GM19467 (cell line): ENCODE measurements around the gene PTRHD1.

Experiments used
- ATAC-seq: cut with Tn5 transposase; IDR thresholded peaks from one replicate; pipeline ENCODE4 v1.9.1; 2021; ENCODE audit warnings: mild to moderate bottlenecking, moderate library complexity; ENCODE audit not compliant: unreplicated experiment

The PTRHD1 gene

GRCh38 chr2:24830786-24831185 is 37.6 kb upstream of the PTRHD1 start:
- no peak for ATAC-seq

DNA sequence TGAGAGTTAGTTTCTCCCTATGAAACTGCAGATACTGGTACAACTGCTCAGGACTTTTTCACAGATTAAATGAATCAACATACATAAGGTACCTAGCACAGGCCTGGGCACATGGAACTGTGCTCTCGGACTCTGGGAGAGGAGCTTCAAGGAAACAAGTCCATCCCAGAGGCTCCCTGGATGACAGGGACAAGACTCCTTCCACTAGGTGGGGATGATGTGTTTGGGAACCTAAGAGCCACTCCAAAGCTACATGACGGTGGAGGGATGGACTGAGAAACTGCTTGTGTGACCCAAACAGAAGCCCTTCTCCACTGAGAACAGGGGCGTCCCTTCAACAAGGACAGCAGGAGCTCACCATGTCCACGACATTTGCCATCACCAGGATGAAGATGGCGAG is 37.2 kb upstream of the PTRHD1 start:
- ATAC-seq: no peak

DNA sequence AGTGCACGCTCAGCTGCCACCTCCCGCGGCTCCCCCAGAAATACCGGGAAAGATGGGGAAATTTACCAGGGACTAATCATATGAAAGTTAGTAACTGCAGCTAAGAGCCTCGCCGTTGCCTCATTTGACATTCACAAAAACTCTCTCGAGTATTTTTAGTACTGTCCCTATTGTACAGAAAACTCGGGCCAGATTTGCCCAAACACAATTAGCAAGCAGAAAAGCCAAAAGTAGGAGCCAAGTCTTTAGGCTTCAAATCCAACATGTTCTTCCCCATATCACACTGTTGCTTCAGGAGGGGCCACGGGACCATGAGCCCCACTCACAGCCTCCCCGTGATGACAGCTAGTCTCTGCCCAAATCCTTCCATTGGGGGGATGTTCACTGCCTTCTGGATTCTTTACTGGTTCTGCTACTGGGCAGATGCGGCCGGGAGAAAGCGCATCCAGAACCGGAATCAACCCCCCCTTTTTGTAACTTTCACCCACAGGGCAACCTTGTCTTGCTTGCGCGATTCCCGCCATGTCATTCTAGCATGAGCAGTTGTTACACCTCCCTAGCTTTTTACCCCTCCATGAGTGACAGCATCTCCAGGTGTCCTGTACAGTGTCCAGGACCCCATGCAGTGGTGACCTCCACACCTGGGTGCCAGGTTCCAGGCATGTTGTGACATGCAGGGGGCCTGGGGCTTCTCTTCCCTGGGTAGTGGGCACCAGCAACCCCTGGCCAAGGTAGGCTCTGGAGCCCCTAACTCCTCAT is 35.2 kb upstream of the PTRHD1 start:
- no peak for ATAC-seq

DNA sequence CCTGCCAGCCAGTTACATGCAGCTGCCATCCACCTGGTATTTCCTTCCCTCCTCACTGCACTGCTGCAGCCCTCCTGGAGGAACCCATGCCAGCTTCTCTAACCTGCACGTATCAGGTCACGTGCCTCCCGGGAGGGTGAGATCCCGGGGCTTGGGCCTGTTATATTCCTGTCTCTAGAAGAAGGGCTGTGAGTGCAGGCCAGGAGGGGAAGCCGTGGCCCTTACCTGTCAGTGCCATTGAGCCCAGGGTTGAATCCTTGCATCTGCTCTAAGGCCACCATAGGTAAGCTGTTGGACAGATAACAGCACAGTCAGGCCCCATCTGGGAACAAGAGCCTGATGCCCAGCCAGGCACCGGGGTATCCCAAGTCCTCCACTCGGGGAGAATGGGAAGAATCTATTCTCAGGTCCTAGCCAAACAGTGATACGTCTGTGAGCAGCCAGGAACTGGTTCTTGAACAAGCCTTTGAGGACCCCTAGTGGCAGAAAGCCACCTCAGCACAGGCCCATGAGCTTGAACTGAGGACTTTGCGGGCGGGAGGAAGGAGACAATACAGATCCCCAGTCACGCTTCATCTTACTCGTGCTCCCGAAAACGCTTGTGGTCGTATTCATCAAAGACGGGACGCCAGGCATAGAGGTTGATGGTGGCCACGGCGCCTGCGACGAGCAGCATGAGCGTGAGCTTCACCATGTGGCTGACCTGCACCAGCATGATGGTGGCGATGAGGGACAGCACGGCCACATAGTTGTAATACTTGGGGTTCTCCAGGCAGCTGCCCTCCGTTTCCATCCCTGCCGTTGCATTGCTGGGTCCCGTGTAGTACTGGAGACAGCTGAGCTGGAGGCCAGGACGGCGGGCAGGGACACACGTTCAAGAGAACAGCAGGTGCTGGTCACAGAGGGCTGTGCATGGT is 34.4 kb upstream of the PTRHD1 start:
- ATAC-seq: peak; percentile 66

- ATAC-seq: no peak
Measured at GRCh38 chr2:24826773-24827145, 33.6 kb upstream of the PTRHD1 start.

DNA sequence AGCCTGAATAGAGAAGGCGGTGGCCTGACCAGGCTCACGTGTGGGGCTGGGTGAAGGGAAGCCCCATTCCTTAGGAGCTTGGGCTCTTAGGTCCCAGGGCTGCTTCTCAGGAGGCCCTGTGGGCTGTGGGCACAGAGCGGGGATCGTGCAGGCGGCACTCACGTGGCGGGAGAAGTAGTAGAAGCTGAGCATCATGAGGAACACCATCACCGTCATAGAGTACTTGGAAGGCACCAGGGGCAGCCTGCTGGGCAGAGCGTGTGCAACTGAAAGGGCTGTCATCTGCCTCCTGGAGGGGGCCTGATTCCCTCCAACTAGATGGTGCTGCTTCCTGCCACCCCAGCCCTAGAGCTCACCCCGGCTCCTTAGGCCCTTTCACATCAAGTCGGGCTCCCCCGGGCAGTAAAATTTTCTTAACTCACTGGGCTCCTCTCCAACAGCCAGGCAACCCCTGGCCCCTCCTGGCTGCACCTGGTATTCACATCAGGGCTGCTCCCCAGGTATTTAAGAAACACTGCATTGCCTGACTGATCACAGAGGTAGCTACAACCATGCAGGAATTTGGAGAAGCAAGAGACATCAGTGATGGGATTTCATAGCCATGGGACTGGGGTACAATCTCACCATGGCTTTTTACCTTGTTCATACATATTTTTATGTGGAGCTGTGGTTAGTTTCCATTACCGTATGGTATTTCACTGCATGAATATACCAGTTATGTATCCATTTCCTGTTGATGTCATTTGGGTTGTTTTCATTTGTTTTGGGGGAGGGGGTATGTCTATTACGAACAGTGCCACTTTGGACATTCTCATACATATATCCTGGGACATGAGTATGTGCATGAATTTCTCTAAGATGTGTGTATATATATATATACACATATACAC is 32.9 kb upstream of the PTRHD1 start:
- ATAC-seq: no peak

DNA sequence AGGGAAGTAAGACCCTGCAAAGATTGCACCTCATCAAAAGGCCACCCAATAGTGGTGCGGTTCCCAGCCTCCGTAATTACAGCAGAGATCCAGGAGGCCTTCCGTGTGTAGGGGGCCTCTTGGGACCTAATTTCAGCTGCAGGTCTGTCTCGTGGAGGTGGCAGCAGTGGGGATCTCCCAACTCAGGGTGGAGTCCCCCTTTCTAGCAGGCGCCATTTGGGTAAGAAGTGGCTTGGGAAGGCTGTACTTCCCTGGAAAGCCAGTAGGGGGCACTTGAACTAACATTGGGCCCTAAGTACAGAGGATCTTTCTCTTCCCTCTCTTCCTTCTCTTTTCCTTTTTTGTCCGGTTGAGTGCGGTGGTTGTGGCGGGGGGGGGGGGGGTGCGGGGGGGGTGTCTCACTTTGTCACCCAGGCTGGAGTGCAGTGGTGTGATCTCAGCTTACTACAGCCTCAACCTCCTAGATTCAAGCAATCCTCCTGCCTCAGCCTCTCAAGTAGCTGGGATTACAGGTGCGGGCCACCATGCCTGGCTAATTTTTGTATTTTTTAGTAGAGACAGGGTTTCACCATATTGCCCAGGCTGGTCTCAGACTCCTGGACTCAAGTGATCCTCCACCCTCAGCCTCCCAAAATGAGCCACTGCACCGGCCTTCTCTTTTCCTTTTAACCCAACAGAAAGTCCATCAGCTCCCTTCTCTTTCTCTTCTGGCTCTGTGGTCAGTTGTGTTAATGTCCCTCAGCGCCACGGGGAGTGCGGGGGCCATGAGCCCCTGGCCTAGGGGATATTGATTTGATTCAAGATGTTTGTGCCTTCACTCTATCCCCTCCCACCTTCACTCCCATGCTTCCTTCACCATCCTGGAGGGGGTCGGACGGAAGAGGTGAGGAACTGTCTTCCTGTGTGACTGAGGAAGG is 32.0 kb upstream of the PTRHD1 start:
- ATAC-seq: no peak

DNA sequence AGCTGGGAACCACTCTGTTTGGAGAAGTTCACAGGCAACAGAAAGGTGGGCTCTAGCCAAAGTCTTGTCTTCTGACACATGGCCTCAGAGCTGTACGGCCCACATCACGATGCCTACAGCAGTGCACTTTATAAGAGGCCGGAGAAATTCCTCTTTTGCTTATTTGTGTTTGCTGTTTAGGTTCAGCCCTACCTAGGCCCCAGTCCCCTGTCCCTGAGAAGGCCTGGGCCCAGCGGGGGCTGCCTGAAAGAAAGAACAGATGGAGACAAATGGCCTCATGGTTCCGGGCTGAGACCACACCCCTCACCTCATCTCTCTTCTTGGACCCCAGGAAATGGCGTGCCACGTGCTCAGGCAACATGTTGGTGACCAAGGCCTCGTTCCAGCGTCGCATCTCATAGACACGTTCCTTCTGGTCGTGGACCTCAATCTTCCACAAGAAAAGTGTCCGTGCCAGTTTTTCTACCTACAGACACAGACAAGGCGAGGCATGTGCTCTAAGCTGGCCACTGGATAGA is 30.9 kb upstream of the PTRHD1 start:
- ATAC-seq: no peak

GRCh38 chr2:24822049-24822706 is 29.0 kb upstream of the PTRHD1 start:
- ATAC-seq: no peak

DNA sequence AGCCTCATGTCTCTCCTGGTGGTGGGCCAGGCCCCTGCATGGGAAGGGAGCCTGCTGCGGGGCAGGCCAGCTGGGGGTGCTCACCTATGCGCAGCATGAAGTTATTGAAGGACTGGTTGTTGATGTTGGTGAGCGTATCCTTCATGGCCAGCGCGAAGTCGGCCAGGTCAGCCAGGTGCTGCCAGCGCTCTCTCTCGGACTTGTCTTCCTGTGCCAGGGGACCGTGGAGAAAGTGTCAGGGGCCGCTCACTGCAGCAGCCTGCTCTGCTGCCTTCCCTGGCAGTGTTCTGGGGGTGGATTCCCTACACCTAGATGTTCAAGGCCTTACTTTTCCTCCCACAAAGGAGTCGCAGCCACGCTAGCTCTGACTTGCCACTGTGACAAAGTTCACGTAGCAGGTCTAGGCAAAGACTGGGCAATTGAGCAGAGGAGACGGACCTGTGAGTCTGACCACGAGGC is 28.3 kb upstream of the PTRHD1 start:
- ATAC-seq: no peak

GRCh38 chr2:24820598-24821432 is 27.6 kb upstream of the PTRHD1 start:
- no peak for ATAC-seq

GRCh38 chr2:24820175-24820513 is 27.0 kb upstream of the PTRHD1 start:
- no peak for ATAC-seq

- ATAC-seq: no peak
Measured at GRCh38 chr2:24819442-24820174, 26.4 kb upstream of the PTRHD1 start.

DNA sequence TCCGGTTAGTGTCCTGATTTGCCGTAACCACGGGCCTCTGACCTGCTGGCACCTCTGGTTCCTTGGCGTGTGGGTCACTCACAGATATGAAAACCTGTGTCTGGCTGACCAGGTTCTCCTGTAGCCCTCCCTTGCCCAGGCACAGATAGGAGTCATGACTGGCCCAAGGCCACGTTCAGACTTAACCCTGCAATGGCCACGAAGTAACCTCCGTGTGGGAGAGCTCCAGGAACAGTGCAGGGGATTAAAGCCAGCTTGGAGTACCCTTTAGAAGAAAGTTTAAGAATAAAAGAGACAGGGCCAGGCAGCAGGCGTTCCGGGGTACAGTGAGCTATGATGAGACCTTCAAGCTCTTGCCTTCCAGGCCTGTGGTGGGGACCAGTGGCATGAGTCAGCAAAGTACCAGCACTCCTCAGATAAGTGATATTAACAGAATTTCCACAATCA is 25.6 kb upstream of the PTRHD1 start:
- no peak for ATAC-seq

GRCh38 chr2:24816884-24817283 is 23.7 kb upstream of the PTRHD1 start:
- no peak for ATAC-seq

- no peak for ATAC-seq
Measured at GRCh38 chr2:24816404-24816803, 23.2 kb upstream of the PTRHD1 start.

DNA sequence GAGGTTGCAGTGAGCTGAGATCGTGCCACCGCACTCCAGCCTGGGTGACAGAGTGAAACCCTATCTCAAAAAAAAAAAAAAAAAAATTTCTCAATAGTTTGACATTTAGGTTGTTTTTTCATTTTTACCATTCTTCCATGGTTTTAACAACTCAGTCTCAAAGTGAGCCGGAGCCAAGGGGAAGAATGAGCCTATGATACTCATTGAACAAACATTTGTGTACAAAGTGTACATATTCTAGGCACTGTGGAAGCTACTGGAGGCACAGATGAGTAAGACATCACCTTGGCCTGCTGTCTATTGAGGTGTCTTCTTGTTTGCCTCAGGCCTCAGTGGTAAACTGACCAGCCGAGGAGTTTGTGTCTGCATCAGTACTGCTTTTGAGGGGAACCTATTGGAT is 22.0 kb upstream of the PTRHD1 start:
- ATAC-seq: no peak

DNA sequence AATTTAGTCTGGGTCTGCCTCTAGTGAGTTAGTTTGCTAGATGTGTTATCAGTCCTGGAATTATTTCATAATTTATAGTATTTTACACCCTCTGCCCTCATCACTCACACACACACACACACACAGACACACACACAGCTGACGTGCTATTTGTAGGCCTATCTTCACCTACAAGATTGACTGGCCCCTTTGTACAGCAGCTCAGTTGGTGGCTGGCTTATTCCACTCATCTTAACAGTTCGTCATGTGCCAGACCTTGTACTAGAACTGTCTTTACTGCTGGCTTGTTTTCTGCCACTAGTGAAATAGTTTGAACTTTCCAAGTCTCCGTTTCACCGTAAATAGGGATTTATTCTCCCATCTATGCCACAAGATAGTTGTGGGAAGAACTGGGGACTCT is 21.3 kb upstream of the PTRHD1 start:
- ATAC-seq: no peak
